GM12891 (cell line): ENCODE results near the gene CDH5.
"Not testable (repeated sequence)": the region's sequence is repeated elsewhere in the genome, so short reads cannot be mapped to it uniquely, and the experiment has no call there.

ENCODE experiments used
- DNase-seq: peaks from one replicate; pipeline ENCODE4 v3.0.0; 2011; ENCODE audit warnings: low spot score; ENCODE audit not compliant: insufficient read length
- FAIRE-seq: peaks from 2 replicates; lab custom pipeline; 2011; peaks lifted over from hg19 to GRCh38; lab: Jason Lieb, UNC
- PAX5 ChIP-seq: IDR thresholded peaks from 2 replicates; pipeline ENCODE4 v1.6.1; 2011; ENCODE audit warnings: low read length, moderate library complexity, mild to moderate bottlenecking; ENCODE audit not compliant: insufficient read depth, severe bottlenecking
- POLR2A ChIP-seq: IDR thresholded peaks from 2 replicates; pipeline ENCODE4 v1.6.1; 2011; ENCODE audit warnings: low read depth, low read length, control low read depth
- POLR2AphosphoS5 ChIP-seq: IDR thresholded peaks from 2 replicates; pipeline ENCODE4 v1.6.1; 2011; ENCODE audit warnings: low read depth, low read length, control low read depth
- POU2F2 ChIP-seq: IDR thresholded peaks from 2 replicates; pipeline ENCODE4 v1.6.1; 2011; ENCODE audit warnings: low read depth, mild to moderate bottlenecking, control low read depth, low read length, moderate library complexity
- SPI1 ChIP-seq: IDR thresholded peaks from 2 replicates; pipeline ENCODE4 v1.6.1; 2011; ENCODE audit warnings: low read depth, low read length, control low read depth
- TAF1 ChIP-seq: IDR thresholded peaks from 2 replicates; pipeline ENCODE4 v1.6.1; 2011; ENCODE audit warnings: low read depth, low read length, control low read depth

The CDH5 gene

DNA sequence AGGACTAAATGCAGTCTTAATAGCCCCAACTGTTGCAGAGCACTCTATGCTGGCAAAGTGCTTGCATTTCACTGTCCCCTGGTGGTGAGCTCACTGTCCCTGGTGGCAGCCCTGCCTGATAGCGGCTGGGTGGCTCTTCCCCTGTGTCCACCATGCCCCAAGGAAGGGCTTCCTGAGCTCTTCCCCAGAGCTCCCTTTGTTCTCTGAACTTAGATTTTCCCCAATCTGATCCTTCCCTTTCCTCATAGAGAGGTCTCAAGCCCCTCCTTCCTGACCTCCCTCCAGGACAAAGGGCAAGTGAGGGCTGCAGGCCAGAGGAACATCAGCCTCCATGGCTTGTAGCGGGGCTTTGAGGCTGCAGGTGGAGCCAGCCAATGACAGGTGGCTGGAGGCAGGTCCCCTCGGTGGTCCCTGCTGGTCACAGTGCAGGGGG, 77.6 kb downstream of the CDH5 start:
- no peak for TF ChIP-seq SPI1
- no peak for TF ChIP-seq POLR2AphosphoS5
- no peak for TF ChIP-seq TAF1
- no peak for TF ChIP-seq POLR2A
- no peak for TF ChIP-seq POU2F2
- TF ChIP-seq PAX5 = no peak
- FAIRE-seq (no peak), DNase-seq (no peak)

DNA sequence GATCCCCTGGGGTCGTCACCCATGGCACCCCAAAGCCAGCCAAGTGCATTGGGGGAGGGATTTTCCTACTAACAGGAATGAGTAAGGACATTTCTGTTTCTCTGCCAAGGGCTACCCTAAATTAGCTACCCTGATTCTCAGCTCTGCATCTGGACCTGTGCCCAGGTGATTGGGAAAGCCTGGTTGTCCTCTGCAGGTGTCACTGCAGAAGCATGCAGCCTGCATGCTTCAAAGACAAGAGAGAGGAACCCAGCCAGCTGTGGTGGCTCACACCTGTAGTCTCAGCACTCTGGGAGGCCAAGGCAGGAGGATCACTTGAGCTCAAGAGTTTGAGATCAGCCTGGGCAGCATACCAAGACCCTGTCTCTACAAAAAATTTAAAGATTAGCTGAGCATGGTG, 80.2 kb downstream of the CDH5 start:
- FAIRE-seq = no peak
- no peak for DNase-seq

DNA sequence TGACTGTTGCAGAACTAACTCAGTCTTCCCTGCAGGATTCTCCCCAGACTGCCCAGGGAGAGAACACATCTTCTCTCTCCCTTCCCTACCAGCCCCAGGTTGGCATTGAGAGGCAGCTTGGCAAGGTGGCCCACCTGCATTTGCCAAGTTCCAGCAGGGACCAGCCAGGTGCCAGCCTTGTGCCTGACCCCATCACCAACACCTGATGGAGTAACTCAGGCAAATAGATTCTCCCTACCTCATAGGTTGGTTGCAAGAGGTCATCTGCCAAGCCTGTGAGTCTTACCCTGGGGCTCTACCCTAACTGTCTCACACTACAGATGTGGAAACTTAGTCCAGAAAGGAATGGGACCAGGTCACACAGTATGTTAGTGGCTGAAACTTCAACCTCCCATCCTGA, 81.0 kb downstream of the CDH5 start:
- DNase-seq (no peak), FAIRE-seq (no peak)
- TF ChIP-seq POLR2A = no peak
- no peak for TF ChIP-seq PAX5

More for the DNA sequence above, 80.2 kb downstream of the CDH5 start:
- TF ChIP-seq TAF1 = no peak
- TF ChIP-seq POLR2AphosphoS5 = no peak
- no peak for TF ChIP-seq POLR2A
- no peak for TF ChIP-seq POU2F2
- no peak for TF ChIP-seq PAX5
- no peak for TF ChIP-seq SPI1

DNA sequence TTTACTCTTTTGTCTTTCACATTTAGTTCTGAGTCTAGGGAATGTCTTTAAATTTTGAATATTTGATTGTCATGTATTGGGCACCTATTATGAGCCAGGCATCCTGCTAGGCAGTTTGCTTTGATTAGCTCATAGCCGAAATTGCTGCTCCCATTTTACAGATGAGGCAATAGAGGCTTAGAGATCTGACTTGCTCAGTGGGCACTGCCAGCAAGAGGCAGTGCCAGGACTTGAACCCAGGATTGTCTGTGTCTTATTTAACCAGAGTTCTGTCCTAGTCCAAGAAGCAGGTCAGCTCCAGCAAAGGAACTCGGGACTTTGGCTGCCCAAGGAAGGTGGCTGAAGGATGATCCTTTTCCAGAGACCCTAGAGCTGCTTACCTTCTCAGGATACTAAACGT, 85.1 kb downstream of the CDH5 start:
- DNase-seq = no peak
- FAIRE-seq = no peak
- TF ChIP-seq PAX5 (no peak), POLR2A (no peak), POLR2AphosphoS5 (no peak), SPI1 (no peak), POU2F2 (no peak), TAF1 (no peak)

DNA sequence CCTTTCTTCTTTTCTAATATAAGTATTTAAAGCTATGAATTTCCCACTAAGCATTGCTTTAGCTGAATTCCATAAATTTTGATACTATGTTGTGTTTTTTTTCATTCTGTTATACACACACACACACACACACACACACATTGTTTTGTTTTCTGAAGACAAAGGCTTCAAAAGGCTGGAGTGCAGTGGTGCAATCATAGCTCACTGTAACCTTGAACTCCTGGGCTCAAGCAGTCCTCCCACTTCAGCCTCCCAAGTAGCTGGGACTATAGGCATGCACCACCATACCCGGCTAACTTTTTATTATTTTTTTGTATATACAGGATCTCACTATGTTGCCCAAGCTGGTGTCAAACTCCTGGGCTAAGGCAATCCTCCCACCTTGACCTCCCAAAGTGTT, 86.7 kb downstream of the CDH5 start:
- DNase-seq, FAIRE-seq: not testable (repeated sequence)
